ENCODE data around the gene FAM53A. TPM values are rescaled to one million over a fixed set of nuclear protein-coding genes. Genes with fewer than 3 reads are reported as not detected.

FAM53A gene
- total and polyA plus RNA-seq, 2 of the 13 experiments (the other 11 are each of a cell fraction or from before 2014, with no cell fraction given) = 0.48 to 1.1 TPM

DNA sequence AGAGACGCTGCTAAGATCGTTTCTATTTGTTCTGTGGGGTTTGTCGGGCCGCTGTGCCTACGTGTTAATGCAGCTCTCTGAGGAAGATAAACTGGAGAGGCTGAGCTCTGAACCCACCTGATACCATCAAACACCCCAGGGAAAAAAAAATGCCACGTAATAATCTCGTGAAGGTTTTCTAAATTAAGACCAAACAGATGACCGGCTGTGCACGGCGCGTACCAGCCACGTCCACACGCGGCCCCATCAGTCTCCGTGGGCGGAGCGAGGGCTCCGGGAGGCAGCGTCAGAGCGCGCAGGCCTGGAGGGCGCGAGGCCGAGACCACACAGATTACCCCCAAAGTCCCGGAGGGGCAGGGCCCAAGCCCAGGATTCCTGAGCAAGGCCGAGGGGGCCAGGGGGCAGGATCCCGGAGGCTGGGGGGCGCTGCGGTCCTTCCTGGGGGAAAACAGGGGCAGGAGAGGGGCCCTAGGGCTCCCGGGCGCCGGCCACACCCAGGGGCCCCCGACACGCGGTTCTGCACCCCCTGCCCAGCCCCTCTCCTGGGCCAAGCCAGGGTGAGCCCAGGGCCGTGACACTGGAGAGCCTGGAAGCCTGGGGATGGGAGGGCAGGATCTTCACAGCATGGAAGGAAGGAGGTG, 91.9 kb downstream of the FAM53A start:
- no peak for FAIRE-seq
- DNase-seq (ENCODE audit: low spot score) = no peak
- no peak for ATAC-seq
- WGBS (ENCODE audit: low lambda C conversion rate) = 63% methylated on average over 18 of the region's 36 CpGs
- TF ChIP-seq GABPA (IDR thresholded peaks at IDR 0.05; ENCODE audit: low read depth, low read length) (no peak), GABPA (CRISPR knock-in tag; IDR thresholded peaks at IDR 0.05; ENCODE audit: low read depth) (no peak), ZNF570 (CRISPR knock-in tag; IDR thresholded peaks at IDR 0.05; ENCODE audit: borderline replicate concordance) (no peak), ZNF143 (CRISPR knock-in tag; IDR thresholded peaks at IDR 0.05) (no peak), ZNF557 (CRISPR knock-in tag; IDR thresholded peaks at IDR 0.05) (no peak), REXO4 (CRISPR knock-in tag; IDR thresholded peaks at IDR 0.05; ENCODE audit: borderline replicate concordance) (no peak), NFE2L2 (IDR thresholded peaks at IDR 0.05; ENCODE audit: low read length) (no peak), ZBTB7A (CRISPR knock-in tag; IDR thresholded peaks at IDR 0.05) (no peak), KDM1A (CRISPR knock-in tag; IDR thresholded peaks at IDR 0.05) (no peak), CREM (IDR thresholded peaks at IDR 0.05) (no peak), CREM (CRISPR knock-in tag; IDR thresholded peaks at IDR 0.05) (no peak), KLF6 (CRISPR knock-in tag; IDR thresholded peaks at IDR 0.05) (no peak), NFE2 (CRISPR knock-in tag; IDR thresholded peaks at IDR 0.05) (no peak), SYNCRIP (IDR thresholded peaks at IDR 0.05; ENCODE audit: insufficient read depth, low read depth, low read length) (no peak), ZNF782 (CRISPR knock-in tag; IDR thresholded peaks at IDR 0.05; ENCODE audit: borderline replicate concordance) (no peak), ELF1 (CRISPR knock-in tag; IDR thresholded peaks at IDR 0.05) (no peak), ZNF746 (CRISPR knock-in tag; IDR thresholded peaks at IDR 0.05) (no peak)
- TF ChIP-seq, protein P1, sequence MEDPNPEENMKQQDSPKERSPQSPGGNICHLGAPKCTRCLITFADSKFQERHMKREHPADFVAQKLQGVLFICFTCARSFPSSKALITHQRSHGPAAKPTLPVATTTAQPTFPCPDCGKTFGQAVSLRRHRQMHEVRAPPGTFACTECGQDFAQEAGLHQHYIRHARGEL (CRISPR knock-in tag; IDR thresholded peaks at IDR 0.05) = no peak
- TF ChIP-seq, protein P2, sequence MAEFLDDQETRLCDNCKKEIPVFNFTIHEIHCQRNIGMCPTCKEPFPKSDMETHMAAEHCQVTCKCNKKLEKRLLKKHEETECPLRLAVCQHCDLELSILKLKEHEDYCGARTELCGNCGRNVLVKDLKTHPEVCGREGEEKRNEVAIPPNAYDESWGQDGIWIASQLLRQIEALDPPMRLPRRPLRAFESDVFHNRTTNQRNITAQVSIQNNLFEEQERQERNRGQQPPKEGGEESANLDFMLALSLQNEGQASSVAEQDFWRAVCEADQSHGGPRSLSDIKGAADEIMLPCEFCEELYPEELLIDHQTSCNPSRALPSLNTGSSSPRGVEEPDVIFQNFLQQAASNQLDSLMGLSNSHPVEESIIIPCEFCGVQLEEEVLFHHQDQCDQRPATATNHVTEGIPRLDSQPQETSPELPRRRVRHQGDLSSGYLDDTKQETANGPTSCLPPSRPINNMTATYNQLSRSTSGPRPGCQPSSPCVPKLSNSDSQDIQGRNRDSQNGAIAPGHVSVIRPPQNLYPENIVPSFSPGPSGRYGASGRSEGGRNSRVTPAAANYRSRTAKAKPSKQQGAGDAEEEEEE (CRISPR knock-in tag; IDR thresholded peaks at IDR 0.05; ENCODE audit: borderline replicate concordance) = no peak
- peaks cover 4 to 38% of the 10 kb centered on the region in 2 experiments for H3K27me3 ChIP-seq (ENCODE audit: control insufficient read depth in 1 of 2, insufficient read depth in 2 of 2, low read length in 2 of 2)
- intact Hi-C loops (cut with micrococcal nuclease; ENCODE audit: unreplicated experiment) (no loop called here), in situ Hi-C loops (cut with HindIII; ENCODE audit: extremely low pct_ligation_motif_present, low pct_unique_long_range_greater_than_20kb) (no loop called here)
- H4K20me1 ChIP-seq (ENCODE audit: insufficient read depth, low read length) = no peaks in the 10 kb centered on the region
- BruUV-seq (replicated peaks) = no TSS peak
- no peaks in the 10 kb centered on the region for H3K4me1 ChIP-seq (ENCODE audit: insufficient read depth, low read length)
- no peak overlapping the region for H2AFZ ChIP-seq (ENCODE audit: low read length)
- H3K4me3 ChIP-seq (replicated peaks in 1 of 3; ENCODE audit: insufficient read depth in 1 of 3, low read depth in 2 of 3, low read length in 3 of 3) = no peak overlapping the region
- no peaks in the 10 kb centered on the region for H3K79me2 ChIP-seq (ENCODE audit: insufficient read depth, low read length)
- H3K4me2 ChIP-seq (ENCODE audit: low read depth, low read length) = no peak overlapping the region
- H3K36me3 ChIP-seq (replicated peaks in 1 of 2; ENCODE audit: control insufficient read depth in 1 of 2, insufficient read depth in 2 of 2, low read length in 2 of 2) = no peaks in the 10 kb centered on the region
- no peak overlapping the region for H3K9ac ChIP-seq (ENCODE audit: insufficient read depth, low read depth, low read length)
- H3K9me3 ChIP-seq (ENCODE audit: low read length) = peaks cover 4% of the 10 kb centered on the region; the same call in 1 of the 2 replicates
- ChIA-PET POLR2A (no interaction called here), CTCF (ENCODE audit: low intra/inter-chr PET ratio, low total read pairs) (no interaction called here)
- no peak overlapping the region for H3K27ac ChIP-seq (ENCODE audit: extremely low read length, insufficient read depth, low read length)

All from HepG2 (cell line).